PC-3 (cell line): ENCODE data around the gene RMP24.

Source experiments
- EZH2 ChIP-seq: fragments of 300-600 bp; sonication (generic); IDR thresholded peaks from one replicate; pipeline ENCODE4 v1.6.1; 2017; ENCODE audit warnings: antibody characterized with exemption, mild to moderate bottlenecking, low read length; ENCODE audit not compliant: unreplicated experiment
- TF ChIP-seq, protein P1 (sequence below): fragments of 300-600 bp; sonication (generic); conservative IDR thresholded peaks from 2 replicates; pipeline ENCODE4 v1.5.1; 2017; ENCODE audit warnings: antibody characterized with exemption, low read depth, mild to moderate bottlenecking, low read length

DNA sequence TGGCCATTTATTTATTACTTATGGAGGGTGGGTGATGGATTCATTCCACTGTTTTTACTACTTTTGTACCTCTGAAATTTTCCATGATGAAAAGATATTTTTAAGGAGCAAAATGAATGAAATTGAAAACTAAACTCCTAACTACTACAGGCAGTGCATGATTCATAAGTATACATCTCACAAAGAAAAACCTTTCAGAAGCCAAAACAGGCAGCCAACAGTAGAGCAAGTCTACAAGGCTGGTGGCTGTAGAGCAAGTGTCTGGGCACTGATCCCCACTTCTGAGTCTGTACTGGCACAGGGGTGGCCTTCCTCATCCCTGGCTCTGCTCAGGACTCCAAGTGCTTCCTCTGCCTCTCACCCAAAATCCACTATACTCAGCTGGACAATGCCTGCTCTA, 8.2 kb upstream of the RMP24 start:
- no peak for TF ChIP-seq EZH2
- TF ChIP-seq, protein P1, sequence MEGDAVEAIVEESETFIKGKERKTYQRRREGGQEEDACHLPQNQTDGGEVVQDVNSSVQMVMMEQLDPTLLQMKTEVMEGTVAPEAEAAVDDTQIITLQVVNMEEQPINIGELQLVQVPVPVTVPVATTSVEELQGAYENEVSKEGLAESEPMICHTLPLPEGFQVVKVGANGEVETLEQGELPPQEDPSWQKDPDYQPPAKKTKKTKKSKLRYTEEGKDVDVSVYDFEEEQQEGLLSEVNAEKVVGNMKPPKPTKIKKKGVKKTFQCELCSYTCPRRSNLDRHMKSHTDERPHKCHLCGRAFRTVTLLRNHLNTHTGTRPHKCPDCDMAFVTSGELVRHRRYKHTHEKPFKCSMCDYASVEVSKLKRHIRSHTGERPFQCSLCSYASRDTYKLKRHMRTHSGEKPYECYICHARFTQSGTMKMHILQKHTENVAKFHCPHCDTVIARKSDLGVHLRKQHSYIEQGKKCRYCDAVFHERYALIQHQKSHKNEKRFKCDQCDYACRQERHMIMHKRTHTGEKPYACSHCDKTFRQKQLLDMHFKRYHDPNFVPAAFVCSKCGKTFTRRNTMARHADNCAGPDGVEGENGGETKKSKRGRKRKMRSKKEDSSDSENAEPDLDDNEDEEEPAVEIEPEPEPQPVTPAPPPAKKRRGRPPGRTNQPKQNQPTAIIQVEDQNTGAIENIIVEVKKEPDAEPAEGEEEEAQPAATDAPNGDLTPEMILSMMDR, result no peak
